Measurements from ENCODE around the gene RAD51B. TPM values are rescaled to one million over a fixed set of nuclear protein-coding genes. Genes with fewer than 3 reads are reported as not detected.

Gene RAD51B
- total and polyA plus RNA-seq, 9 donors, result 21.6 to 70.1 (median 35.1) TPM

DNA sequence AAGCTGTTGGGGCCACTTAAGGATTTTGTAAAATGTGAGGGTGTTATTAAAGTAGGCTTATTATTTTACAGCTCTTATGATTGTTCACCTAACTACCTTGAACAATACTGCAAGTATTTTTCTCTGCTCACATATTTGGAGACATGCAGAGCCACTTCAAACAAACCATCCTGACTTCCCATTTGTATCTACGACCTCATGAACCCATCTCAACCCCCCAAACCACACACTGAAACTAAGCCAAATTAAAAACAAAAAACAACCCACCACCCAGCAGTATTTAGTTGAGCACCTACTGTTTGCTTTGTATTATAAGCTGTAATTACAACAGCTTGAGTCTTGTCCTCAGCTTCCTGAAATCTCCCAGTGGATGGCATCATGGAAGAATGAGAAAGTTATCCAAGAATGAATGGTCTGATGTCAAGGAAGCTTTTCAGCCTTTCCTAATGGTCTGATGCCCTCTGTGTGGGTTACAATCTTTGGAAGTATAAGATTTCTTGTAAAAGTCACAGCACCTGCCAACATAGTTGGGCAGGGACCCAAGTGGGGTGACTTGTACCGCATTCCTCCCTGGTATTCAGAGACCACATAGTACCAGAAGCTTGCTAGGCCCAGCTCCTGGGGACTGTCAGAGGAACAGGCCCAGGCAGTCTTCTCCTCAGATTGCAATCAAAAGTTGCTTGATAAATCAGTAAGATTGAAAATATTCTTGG is 556.6 kb downstream of the RAD51B start:
- no peaks in the 10 kb centered on the region for H3K27me3 ChIP-seq
- H3K9me3 ChIP-seq, result no peaks in the 10 kb centered on the region
- H3K27ac ChIP-seq, result no peak overlapping the region
- DNase-seq, result no peak
- TF ChIP-seq EP300 (IDR thresholded peaks at IDR 0.05) (no peak), POLR2A (IDR thresholded peaks at IDR 0.05) (no peak)
- TF ChIP-seq, protein P1, sequence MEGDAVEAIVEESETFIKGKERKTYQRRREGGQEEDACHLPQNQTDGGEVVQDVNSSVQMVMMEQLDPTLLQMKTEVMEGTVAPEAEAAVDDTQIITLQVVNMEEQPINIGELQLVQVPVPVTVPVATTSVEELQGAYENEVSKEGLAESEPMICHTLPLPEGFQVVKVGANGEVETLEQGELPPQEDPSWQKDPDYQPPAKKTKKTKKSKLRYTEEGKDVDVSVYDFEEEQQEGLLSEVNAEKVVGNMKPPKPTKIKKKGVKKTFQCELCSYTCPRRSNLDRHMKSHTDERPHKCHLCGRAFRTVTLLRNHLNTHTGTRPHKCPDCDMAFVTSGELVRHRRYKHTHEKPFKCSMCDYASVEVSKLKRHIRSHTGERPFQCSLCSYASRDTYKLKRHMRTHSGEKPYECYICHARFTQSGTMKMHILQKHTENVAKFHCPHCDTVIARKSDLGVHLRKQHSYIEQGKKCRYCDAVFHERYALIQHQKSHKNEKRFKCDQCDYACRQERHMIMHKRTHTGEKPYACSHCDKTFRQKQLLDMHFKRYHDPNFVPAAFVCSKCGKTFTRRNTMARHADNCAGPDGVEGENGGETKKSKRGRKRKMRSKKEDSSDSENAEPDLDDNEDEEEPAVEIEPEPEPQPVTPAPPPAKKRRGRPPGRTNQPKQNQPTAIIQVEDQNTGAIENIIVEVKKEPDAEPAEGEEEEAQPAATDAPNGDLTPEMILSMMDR (IDR thresholded peaks at IDR 0.05), result no peak
- no peaks in the 10 kb centered on the region for H3K36me3 ChIP-seq
- peaks cover 5% of the 10 kb centered on the region for H3K4me1 ChIP-seq (ENCODE audit: insufficient read depth)
- intact Hi-C loops (cut with DNase I), result no loop called here
- H3K4me3 ChIP-seq, result no peak overlapping the region
- 88 to 94% (median 91%) methylated on average over 2 of the region's 2 CpGs for WGBS, 3 donors

DNA sequence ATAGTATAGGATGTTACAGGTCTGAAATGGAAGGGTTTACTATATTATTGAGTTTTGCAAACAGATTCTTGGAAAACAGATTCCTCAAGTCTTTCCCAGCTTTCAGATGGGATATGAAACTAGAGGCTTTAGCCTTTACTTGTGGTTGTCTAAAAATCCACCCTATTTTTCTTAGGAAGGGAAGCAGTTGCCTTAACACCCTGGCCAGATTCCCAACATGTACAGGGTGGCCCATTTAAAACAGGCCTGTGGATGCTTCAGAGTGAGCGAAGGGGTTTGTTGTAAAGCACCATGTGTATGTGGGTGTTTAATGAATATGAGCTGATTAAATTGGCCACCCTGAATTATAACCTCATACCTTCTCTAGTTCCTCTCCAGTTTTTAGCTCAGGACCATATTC is 557.4 kb downstream of the RAD51B start:
- intact Hi-C loops (cut with DNase I), result no loop called here
- no peaks in the 10 kb centered on the region for H3K27me3 ChIP-seq
- H3K4me3 ChIP-seq, result no peak overlapping the region
- H3K9me3 ChIP-seq, result no peaks in the 10 kb centered on the region
- H3K27ac ChIP-seq, result peak overlapping the region in 1 of 2 donors; percentile 58
- TF ChIP-seq, protein P1 (IDR thresholded peaks at IDR 0.05), result no peak
- TF ChIP-seq EP300 (IDR thresholded peaks at IDR 0.05) (no peak), POLR2A (IDR thresholded peaks at IDR 0.05) (no peak)
- no peak for DNase-seq
- WGBS, 3 donors, result 59 to 66% (median 64%) methylated on average over 1 of the region's 1 CpG
- H3K36me3 ChIP-seq, result no peaks in the 10 kb centered on the region
- peaks cover 5% of the 10 kb centered on the region for H3K4me1 ChIP-seq (ENCODE audit: insufficient read depth)

DNA sequence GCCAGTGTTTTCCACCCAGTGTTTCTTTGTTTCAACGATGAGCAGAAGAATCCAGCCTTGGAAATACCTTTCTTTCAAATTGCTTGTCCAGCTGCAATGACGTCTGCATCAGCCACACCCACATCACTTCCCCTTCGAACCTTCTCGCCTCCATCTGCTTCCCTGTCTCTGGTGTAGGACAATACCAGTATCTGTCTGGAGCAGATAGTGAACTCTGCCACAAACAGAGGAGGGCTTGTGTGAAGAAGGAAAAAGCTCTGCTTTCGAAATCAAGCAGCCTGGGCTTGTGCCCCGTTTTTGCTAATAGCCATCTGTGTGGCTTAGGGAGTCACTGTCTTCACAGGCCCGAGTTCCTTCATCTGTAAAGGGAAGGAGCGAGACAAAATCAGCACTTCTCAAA is 557.9 kb downstream of the RAD51B start:
- peak in 1 of 5 donors; percentile 47 for DNase-seq
- Histone ChIP-seq H3K27me3 (no peaks in the 10 kb centered on the region), H3K4me1 (ENCODE audit: insufficient read depth) (peaks cover 5% of the 10 kb centered on the region), H3K36me3 (no peaks in the 10 kb centered on the region), H3K4me3 (no peak overlapping the region), H3K27ac (peak overlapping the region in 1 of 2 donors; percentile 58), H3K9me3 (no peaks in the 10 kb centered on the region)
- 34 to 44% (median 35%) methylated on average over 8 of the region's 8 CpGs for WGBS, 3 donors
- no peak for TF ChIP-seq EP300 (IDR thresholded peaks at IDR 0.05)
- intact Hi-C loops (cut with DNase I), result no loop called here

DNA sequence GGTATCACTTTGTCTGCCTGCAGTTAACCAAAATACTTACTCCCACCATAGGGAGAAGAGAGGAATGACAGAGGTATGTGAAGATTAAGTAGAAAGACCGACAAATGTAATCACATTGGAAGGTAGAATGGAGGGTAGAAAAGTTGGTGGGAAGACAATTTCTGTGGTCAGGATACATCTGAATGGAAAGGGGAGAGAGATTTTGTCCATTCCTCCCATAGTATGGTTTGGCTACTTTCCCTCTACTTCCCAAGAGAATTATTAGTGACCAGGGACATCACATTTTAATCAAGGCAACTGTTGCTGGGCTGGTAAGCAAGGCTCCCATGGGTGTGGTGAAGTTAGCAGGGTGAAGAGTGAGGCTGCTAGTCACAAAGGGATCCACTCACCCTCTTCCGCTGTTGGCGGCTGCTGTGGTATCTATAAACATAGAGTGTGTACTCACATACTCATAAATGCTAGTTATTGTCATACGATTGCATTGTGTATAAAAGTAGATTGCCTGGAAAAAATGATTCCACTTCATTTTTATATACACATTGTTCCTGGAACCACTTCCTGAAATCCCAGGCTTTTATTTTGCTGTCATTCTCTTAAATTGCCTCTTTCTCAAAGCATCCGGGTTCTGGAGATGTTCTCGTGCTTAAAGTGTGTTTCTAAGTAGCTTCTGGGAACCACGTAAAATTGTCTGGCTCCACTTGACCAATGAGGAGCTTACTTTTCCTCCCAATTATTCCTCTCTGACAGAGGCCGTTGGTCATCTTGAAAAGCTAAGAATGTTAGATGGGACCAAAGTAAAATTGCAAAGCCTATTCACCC is 560.1 kb downstream of the RAD51B start:
- intact Hi-C loops (cut with DNase I), result no loop called here
- H3K36me3 ChIP-seq, result no peaks in the 10 kb centered on the region
- no peak for TF ChIP-seq POLR2A (IDR thresholded peaks at IDR 0.05)
- TF ChIP-seq, protein P1 (IDR thresholded peaks at IDR 0.05), result no peak
- no peak for TF ChIP-seq EP300 (IDR thresholded peaks at IDR 0.05)
- peaks cover 10% of the 10 kb centered on the region for H3K4me1 ChIP-seq (ENCODE audit: insufficient read depth)
- 88 to 95% (median 92%) methylated on average over 8 of the region's 8 CpGs for WGBS, 3 donors
- H3K9me3 ChIP-seq, result no peaks in the 10 kb centered on the region
- no peak overlapping the region for H3K4me3 ChIP-seq
- H3K27ac ChIP-seq, result no peak overlapping the region
- no peak for DNase-seq
- no peaks in the 10 kb centered on the region for H3K27me3 ChIP-seq

DNA sequence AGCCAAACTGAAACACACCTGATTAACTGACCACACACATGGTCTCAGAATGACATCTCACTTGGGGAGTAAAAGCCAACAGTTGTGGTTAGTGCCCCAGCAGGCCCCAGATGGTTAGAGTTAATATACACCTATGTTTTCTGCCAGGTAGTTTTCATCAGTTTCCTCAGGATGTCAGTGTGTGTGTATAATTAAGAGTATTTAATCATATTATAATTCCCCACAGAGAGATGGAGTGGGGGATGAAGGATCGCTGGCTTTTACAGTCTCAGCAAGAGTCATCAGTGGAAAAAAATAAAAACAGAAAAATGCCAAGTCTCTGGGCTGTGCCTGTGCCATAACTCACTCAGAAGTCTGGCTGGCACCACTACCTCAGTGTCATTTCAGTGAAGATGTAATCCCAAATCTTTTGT is 560.8 kb downstream of the RAD51B start:
- WGBS, 3 donors, result 80 to 89% (median 81%) methylated on average over 1 of the region's 1 CpG
- H3K36me3 ChIP-seq, result no peaks in the 10 kb centered on the region
- H3K27me3 ChIP-seq, result no peaks in the 10 kb centered on the region
- no peaks in the 10 kb centered on the region for H3K9me3 ChIP-seq
- DNase-seq, result no peak
- H3K27ac ChIP-seq, result no peak overlapping the region
- H3K4me1 ChIP-seq (ENCODE audit: insufficient read depth), result peaks cover 11% of the 10 kb centered on the region
- no peak overlapping the region for H3K4me3 ChIP-seq
- intact Hi-C loops (cut with DNase I), result no loop called here
- TF ChIP-seq EP300 (IDR thresholded peaks at IDR 0.05) (no peak), POLR2A (IDR thresholded peaks at IDR 0.05) (no peak)
- TF ChIP-seq, protein P1 (IDR thresholded peaks at IDR 0.05), result no peak

Measured in ovary (tissue), 9 donors.